GM11168 (cell line): ENCODE data around the gene GPR155.

Experiments used
- in situ Hi-C: fragments of 300-500 bp; cut with MboI; formaldehyde crosslinking; loops from one replicate; pipeline ENCODE4 v1.12.0; 2022; ENCODE audit warnings: low sequenced_read_pairs; ENCODE audit not compliant: unreplicated experiment

GPR155 gene

GRCh38 chr2:174486563-174487107 is at the start of gene GPR155:
Gene GPR155, minus strand, starts transcription at chr2:174487029. Its CDS starts 5,073 bp downstream, at chr2:174481956.
- in situ Hi-C loops = no loop called here

GRCh38 chr2:174535757-174536703 is 49.2 kb upstream of the GPR155 start:
- in situ Hi-C loops = no loop called here

GRCh38 chr2:174535083-174535482 is 48.3 kb upstream of the GPR155 start:
- in situ Hi-C loops = no loop called here

GRCh38 chr2:174529916-174530315 is 43.1 kb upstream of the GPR155 start:
- in situ Hi-C loops = no loop called here

GRCh38 chr2:174527959-174528358 is 41.1 kb upstream of the GPR155 start:
- in situ Hi-C loops = no loop called here

- in situ Hi-C loops = no loop called here
These were observed 40.4 kb upstream of the GPR155 start for GRCh38 chr2:174527101-174527721.

GRCh38 chr2:174524527-174524926 is 37.7 kb upstream of the GPR155 start:
- in situ Hi-C loops = loop anchor here (5.0 kb wide), 1 partner anchor 52 kb away; no protein-coding TSS in a partner anchor

- in situ Hi-C loops = loop anchor here (5.0 kb wide), 1 partner anchor 50 kb away; no protein-coding TSS in a partner anchor
These were observed 35.7 kb upstream of the GPR155 start for GRCh38 chr2:174522553-174522952.

GRCh38 chr2:174518395-174518794 is 31.6 kb upstream of the GPR155 start:
- in situ Hi-C loops = no loop called here

GRCh38 chr2:174516501-174517378 is 29.9 kb upstream of the GPR155 start:
- in situ Hi-C loops = no loop called here

- in situ Hi-C loops = no loop called here
These were observed 25.5 kb upstream of the GPR155 start for GRCh38 chr2:174512345-174512744.

- in situ Hi-C loops = no loop called here
These were observed 24.9 kb upstream of the GPR155 start for GRCh38 chr2:174511580-174512260.

GRCh38 chr2:174510583-174511189 is 23.9 kb upstream of the GPR155 start:
- in situ Hi-C loops = no loop called here

- in situ Hi-C loops = no loop called here
These were observed 16.5 kb upstream of the GPR155 start for GRCh38 chr2:174503161-174503809.

- in situ Hi-C loops = no loop called here
These were observed 12.5 kb upstream of the GPR155 start for GRCh38 chr2:174499371-174499770.

- in situ Hi-C loops = no loop called here
These were observed 8.7 kb upstream of the GPR155 start for GRCh38 chr2:174495365-174496012.

GRCh38 chr2:174493549-174494331 is 6.9 kb upstream of the GPR155 start:
- in situ Hi-C loops = no loop called here
